ENCODE data around the gene CYP3A4. TPM values are rescaled to one million over a fixed set of nuclear protein-coding genes. Genes with fewer than 3 reads are reported as not detected.
"Not testable (repeated sequence)": the region's sequence is repeated elsewhere in the genome, so short reads cannot be mapped to it uniquely, and the experiment has no call there.

CYP3A4 gene
- total RNA-seq, 1 donor from 2014 or later = not detected

GRCh38 chr7:99729486-99730237, 54.3 kb downstream of the CYP3A4 start:
- Histone ChIP-seq H3K4me3 (no peak overlapping the region), H3K9me3 (no peaks in the 10 kb centered on the region), H3K27ac (no peak overlapping the region), H3K4me1 (peaks cover 12% of the 10 kb centered on the region), H3K36me3 (no peaks in the 10 kb centered on the region), H3K27me3 (no peaks in the 10 kb centered on the region)
- TF ChIP-seq, protein P1, sequence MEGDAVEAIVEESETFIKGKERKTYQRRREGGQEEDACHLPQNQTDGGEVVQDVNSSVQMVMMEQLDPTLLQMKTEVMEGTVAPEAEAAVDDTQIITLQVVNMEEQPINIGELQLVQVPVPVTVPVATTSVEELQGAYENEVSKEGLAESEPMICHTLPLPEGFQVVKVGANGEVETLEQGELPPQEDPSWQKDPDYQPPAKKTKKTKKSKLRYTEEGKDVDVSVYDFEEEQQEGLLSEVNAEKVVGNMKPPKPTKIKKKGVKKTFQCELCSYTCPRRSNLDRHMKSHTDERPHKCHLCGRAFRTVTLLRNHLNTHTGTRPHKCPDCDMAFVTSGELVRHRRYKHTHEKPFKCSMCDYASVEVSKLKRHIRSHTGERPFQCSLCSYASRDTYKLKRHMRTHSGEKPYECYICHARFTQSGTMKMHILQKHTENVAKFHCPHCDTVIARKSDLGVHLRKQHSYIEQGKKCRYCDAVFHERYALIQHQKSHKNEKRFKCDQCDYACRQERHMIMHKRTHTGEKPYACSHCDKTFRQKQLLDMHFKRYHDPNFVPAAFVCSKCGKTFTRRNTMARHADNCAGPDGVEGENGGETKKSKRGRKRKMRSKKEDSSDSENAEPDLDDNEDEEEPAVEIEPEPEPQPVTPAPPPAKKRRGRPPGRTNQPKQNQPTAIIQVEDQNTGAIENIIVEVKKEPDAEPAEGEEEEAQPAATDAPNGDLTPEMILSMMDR (IDR thresholded peaks at IDR 0.05) = no peak
- DNase-seq (no peak), ATAC-seq (no peak)
- intact Hi-C loops (cut with DNase I) = no loop called here

- peaks cover 12% of the 10 kb centered on the region for H3K4me1 ChIP-seq
- intact Hi-C loops (cut with DNase I) = no loop called here
- H3K27me3 ChIP-seq = no peaks in the 10 kb centered on the region
- DNase-seq (no peak), ATAC-seq (no peak)
- H3K36me3 ChIP-seq = no peaks in the 10 kb centered on the region
- H3K27ac ChIP-seq = no peak overlapping the region
- TF ChIP-seq, protein P1 (IDR thresholded peaks at IDR 0.05) = no peak
- H3K4me3 ChIP-seq = no peak overlapping the region
- no peaks in the 10 kb centered on the region for H3K9me3 ChIP-seq
Observed at GRCh38 chr7:99728615-99729014, 55.4 kb downstream of the CYP3A4 start.

DNA sequence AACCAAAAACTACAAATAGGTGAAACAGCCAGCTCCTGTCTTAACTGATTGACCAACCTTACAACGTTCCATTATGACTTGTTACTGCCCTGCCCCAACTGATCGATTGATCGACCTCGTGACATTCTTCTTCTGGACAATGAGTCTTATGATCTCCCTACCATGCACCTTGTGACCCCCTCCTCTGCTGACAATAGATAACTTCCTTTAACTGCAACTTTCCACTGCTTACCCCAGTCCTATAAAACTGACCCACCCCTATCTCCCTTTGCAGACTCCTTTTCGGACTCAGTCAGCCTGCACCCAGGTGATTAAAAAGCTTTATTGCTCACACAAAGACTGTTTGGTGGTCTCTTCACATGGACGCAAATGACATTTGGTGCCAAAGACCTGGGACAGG, 60.8 kb downstream of the CYP3A4 start:
- ATAC-seq; H3K4me3 ChIP-seq; H3K4me1 ChIP-seq; H3K27me3 ChIP-seq; DNase-seq; intact Hi-C loops (cut with DNase I); H3K27ac ChIP-seq; H3K36me3 ChIP-seq; H3K9me3 ChIP-seq: not testable (repeated sequence)

DNA sequence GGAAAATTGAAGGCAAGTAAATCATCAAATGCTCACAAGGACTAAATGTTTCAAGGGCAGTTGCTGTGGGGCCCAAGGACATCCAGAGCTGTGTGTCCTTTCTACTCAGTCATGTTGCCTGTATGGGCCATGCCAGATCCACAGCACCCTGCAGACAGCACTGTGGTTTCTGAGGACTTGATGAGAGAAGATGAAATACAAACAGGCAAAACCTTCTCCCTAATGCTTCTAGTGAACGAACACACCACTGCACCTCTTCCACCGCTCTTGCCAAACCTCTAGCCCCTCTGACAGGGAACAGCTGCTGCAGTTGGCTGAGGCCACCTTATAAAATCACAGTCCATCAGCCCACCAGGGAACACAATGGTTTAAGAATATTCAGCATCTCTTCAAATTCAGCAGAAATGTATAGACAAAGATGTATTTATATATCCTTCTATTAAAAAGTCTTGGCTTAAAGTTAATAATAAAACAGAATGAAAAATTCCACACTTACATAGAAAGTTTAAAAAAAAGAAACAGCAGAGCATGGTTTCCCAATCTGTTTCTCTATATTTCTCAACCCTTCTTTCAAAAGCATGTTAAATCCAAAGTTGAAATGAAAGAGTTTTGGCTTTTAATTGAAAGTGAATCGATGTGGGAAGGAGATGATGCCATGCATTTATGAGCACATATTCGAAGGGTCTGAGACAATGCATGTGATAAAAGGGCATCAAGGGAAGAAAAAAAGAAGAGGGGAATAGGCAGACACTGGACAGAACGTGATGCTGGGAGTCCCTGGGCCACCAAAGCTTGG, 63.0 kb downstream of the CYP3A4 start:
- Histone ChIP-seq H3K27ac (no peak overlapping the region), H3K9me3 (no peaks in the 10 kb centered on the region), H3K4me3 (no peak overlapping the region), H3K36me3 (no peaks in the 10 kb centered on the region), H3K27me3 (no peaks in the 10 kb centered on the region), H3K4me1 (no peaks in the 10 kb centered on the region)
- ATAC-seq = no peak
- TF ChIP-seq, protein P1 (IDR thresholded peaks at IDR 0.05) = no peak
- DNase-seq = no peak
- intact Hi-C loops (cut with DNase I) = no loop called here

GRCh38 chr7:99719996-99720769, 63.8 kb downstream of the CYP3A4 start:
- DNase-seq (no peak), ATAC-seq (no peak)
- no peak overlapping the region for H3K27ac ChIP-seq
- H3K4me3 ChIP-seq = no peak overlapping the region
- TF ChIP-seq, protein P1 (IDR thresholded peaks at IDR 0.05) = no peak
- no peaks in the 10 kb centered on the region for H3K4me1 ChIP-seq
- intact Hi-C loops (cut with DNase I) = no loop called here
- no peaks in the 10 kb centered on the region for H3K9me3 ChIP-seq
- H3K36me3 ChIP-seq = no peaks in the 10 kb centered on the region
- H3K27me3 ChIP-seq = no peaks in the 10 kb centered on the region

All from upper lobe of right lung (tissue), 1 donor.